NCI-H446 treated with DMSO at 0.1 percent for 48 hours (cell line): ENCODE measurements around the gene INAVA.
"Not testable (repeated sequence)": the region's sequence is repeated elsewhere in the genome, so short reads cannot be mapped to it uniquely, and the experiment has no call there.

Experiments
- DNase-seq: peaks from one replicate; lab custom pipeline; 2025; lab: John Stamatoyannopoulos, UW

The INAVA gene

DNA sequence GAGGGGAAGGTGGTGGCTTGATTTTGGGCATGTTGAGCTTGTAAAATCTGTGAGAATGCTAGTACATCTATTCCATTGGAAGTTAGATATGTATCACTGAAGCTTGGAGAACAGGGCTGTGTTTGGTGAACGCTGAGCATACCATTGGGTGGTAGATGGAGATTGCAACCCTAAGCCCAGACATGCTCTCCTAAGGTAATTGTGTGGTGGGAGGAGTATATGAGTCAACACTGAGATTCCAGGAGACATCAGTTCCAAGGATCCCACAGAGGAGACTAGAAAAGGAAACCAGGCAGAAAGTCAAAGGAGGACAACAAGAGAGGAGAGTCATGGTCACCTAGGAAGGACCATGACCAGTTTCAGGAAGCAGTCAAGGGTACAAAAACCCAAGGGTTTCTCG, 68.4 kb downstream of the INAVA start:
- no peak for DNase-seq

DNA sequence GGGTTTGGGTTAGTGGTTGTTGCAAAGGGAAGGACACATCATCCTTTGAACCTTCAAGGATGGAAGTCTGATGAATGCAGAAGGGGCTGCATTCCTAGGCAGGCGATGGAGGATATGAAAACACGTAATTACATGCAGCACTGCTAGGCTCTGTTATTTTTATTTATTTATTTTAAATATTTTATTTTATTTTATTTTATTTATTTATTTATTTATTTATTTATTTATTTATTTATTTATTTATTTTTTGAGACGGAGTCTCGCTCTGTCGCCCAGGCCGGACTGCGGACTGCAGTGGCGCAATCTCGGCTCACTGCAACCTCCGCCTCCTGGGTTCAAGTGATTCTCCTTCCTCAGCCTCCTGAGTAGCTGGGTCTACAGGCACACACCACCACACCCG, 69.2 kb downstream of the INAVA start:
- DNase-seq, result not testable (repeated sequence)
